Measurements from ENCODE around the gene CDH23.

Gene CDH23

DNA sequence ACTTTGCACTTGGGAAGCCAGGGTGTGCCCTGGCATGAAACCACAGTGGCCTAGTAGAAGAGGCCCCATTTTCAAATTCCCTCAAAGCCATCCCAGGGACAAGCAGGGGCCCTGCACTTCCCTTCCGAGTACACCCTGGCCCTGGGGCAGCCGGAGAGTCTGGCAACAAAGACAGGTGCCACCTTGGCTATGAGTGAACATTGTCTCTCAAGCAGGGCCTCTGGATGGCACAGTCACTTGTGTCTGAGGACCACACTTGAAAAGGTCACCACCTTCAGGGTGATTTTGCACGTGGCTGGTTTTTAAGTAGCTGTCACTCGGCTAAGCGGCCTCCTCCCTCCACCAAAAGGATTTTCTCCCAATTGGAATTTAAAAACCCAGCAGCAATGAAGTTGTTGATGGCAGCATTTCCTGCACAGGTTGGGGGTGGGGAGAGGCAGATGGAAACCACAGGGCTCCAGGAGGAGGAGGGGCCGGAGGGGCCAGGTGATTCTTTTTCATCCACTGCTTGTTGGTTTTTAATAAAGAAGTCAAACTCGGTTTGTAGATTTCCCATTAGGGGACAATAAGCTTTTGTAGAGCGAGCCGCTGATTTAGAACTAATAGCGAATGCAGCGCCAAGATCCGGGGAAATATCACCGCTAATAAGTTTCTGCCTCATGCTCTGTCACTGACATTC, 289.0 kb downstream of the CDH23 start:
- TF ChIP-seq GATA2 (IDR thresholded peaks at IDR 0.05; ENCODE audit: low read depth, low read length), result no peak
- TF ChIP-seq GATA3 (IDR thresholded peaks at IDR 0.05; ENCODE audit: low read depth, low read length), result no peak

GRCh38 chr10:71687077-71687476, 290.4 kb downstream of the CDH23 start:
- no peak for TF ChIP-seq GATA2 (IDR thresholded peaks at IDR 0.05; ENCODE audit: low read depth, low read length)
- no peak for TF ChIP-seq GATA3 (IDR thresholded peaks at IDR 0.05; ENCODE audit: low read depth, low read length)

- no peak for TF ChIP-seq GATA2 (IDR thresholded peaks at IDR 0.05; ENCODE audit: low read depth, low read length)
- no peak for TF ChIP-seq GATA3 (IDR thresholded peaks at IDR 0.05; ENCODE audit: low read depth, low read length)
Measured at GRCh38 chr10:71687480-71687879, 290.8 kb downstream of the CDH23 start.

DNA sequence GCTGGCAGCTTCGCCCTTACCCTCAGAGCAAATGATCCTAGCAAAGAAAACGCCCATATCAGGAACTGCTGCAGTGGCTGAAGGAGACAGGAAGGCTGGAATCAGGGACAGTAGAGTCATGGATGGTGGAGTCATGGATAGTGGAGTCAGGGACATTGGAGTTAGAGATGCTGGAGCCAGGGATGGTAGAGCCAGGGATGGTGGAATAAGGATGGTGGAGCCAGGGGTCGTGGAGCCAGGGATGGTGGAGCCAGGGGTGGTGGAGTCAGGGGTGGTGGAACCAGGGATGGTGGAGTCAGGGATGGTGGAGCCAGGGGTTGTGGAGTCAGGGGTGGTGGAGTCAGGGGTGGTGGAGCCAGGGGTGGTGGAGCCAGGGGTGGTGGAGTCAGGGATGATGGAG, 291.5 kb downstream of the CDH23 start:
- TF ChIP-seq GATA3 (IDR thresholded peaks at IDR 0.05; ENCODE audit: low read depth, low read length) (no peak), GATA2 (IDR thresholded peaks at IDR 0.05; ENCODE audit: low read depth, low read length) (no peak)

DNA sequence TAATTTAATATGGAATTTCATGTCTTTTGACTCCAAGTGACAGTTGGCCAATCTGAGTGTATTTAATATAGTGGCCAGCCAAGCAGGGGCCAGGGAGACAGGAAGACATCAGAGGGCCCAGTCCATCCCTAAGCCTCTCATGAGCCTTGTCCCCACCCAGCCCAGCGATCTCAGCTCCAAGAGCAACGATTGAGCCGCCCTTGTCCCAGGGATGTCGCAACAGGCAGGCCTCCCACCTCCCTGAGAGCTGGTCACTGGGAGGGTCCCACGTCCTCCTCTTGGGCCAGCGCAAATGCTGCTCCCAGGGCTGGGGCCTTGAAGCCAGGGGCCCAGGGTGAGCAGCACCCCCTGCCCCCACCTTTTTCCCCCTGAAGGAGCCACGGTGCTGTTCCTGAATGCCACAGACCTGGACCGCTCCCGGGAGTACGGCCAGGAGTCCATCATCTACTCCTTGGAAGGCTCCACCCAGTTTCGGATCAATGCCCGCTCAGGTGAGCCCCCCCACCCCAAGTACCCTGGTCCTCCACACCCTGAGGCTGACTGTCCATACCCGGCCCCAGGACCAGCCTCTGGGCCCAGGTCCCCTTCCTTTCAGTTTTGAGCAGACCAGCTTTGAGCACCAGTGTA, 293.5 kb downstream of the CDH23 start:
- no peak for TF ChIP-seq GATA3 (IDR thresholded peaks at IDR 0.05; ENCODE audit: low read depth, low read length)
- no peak for TF ChIP-seq GATA2 (IDR thresholded peaks at IDR 0.05; ENCODE audit: low read depth, low read length)

- no peak for TF ChIP-seq GATA3 (IDR thresholded peaks at IDR 0.05; ENCODE audit: low read depth, low read length)
- TF ChIP-seq GATA2 (IDR thresholded peaks at IDR 0.05; ENCODE audit: low read depth, low read length), result no peak
Measured at GRCh38 chr10:71691405-71691804, 294.7 kb downstream of the CDH23 start.

GRCh38 chr10:71692598-71693306, 296.0 kb downstream of the CDH23 start:
- no peak for TF ChIP-seq GATA3 (IDR thresholded peaks at IDR 0.05; ENCODE audit: low read depth, low read length)
- TF ChIP-seq GATA2 (IDR thresholded peaks at IDR 0.05; ENCODE audit: low read depth, low read length), result no peak

DNA sequence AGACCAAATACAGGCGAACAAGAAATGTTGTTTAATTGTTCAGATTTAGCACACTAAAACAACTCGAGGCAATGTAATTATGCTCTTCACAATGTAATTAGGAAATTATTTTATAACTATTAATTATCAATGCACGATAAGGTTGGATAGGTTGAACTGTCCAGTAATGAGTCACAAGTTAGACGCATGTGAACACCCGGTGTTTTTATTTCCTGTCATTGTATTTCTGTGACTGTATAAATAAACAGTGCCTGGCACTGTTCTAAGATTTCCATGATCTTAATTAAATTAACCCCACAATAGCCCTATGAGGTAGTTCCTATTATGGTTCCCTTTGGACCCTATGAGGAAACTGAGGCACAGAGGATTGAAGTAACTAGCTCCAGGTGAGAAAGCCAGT, 296.7 kb downstream of the CDH23 start:
- TF ChIP-seq GATA3 (IDR thresholded peaks at IDR 0.05; ENCODE audit: low read depth, low read length), result no peak
- TF ChIP-seq GATA2 (IDR thresholded peaks at IDR 0.05; ENCODE audit: low read depth, low read length), result no peak

DNA sequence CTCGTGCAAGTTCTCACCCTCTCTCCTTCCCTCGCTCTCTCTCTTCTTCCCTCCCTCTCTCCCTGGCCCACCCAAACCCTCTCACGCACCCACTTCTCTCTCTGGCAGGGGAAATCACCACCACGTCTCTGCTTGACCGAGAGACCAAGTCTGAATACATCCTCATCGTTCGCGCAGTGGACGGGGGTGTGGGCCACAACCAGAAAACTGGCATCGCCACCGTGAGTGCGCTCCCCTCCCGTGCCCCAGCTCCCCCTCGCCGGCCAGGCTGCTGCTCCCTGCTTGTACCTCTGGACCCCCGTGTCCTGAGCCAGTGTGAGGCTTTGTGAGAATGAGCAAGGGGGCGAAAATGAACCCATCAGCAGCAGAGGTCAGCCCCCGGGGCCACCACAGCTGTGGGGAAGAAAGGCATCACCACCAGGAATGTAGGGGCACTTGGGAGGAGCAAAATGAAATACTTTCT, 297.4 kb downstream of the CDH23 start:
- no peak for TF ChIP-seq GATA2 (IDR thresholded peaks at IDR 0.05; ENCODE audit: low read depth, low read length)
- no peak for TF ChIP-seq GATA3 (IDR thresholded peaks at IDR 0.05; ENCODE audit: low read depth, low read length)

- TF ChIP-seq GATA2 (IDR thresholded peaks at IDR 0.05; ENCODE audit: low read depth, low read length) (no peak), GATA3 (IDR thresholded peaks at IDR 0.05; ENCODE audit: low read depth, low read length) (no peak)
Measured at GRCh38 chr10:71694567-71694968, 297.8 kb downstream of the CDH23 start.

- TF ChIP-seq GATA3 (IDR thresholded peaks at IDR 0.05; ENCODE audit: low read depth, low read length) (no peak), GATA2 (IDR thresholded peaks at IDR 0.05; ENCODE audit: low read depth, low read length) (no peak)
Measured at GRCh38 chr10:71695502-71696476, 299.1 kb downstream of the CDH23 start.

DNA sequence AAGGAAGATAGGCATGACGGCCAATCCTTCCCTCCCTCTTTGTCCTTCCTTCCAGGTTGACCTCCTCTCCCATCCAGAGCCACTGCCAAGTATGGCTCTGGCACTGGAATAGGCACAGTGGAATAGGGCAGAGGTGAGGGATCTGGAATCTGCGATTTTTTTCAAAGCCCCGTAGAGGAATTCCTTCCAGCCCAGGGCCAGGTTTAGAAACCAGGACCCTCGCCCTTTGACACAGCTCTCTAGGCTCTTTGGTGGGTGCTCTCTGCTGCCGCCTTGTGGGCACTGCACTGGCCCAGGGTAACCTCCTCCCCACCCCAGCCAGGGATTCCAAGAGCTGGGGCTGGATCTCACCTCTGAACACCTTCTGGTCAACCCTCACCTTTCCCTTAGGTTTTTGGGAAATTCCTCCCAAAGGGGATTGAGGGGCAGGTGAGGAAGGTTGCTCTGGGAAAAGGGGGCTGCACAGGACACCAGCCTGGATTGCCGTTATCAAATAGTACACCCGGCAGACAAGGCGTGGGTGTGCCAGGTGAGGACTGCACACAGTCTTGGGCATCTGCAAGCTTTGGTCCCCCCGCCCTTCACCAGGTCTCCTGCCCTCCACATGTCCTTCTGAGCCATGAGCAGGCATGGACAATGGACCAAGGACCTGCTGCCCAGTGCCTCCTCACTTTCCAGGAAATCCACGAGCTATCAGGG, 300.1 kb downstream of the CDH23 start:
- TF ChIP-seq GATA3 (IDR thresholded peaks at IDR 0.05; ENCODE audit: low read depth, low read length) (no peak), GATA2 (IDR thresholded peaks at IDR 0.05; ENCODE audit: low read depth, low read length) (no peak)

All from SH-SY5Y (cell line).